Measurements from ENCODE around the gene MNX1.

MNX1 gene

GRCh38 chr7:157010588-157011332 is at the start of gene MNX1:
Gene MNX1 (minus strand): TSS chr7:157010663. CDS start chr7:157010350, 313 bp downstream.
- DNase-seq: peak; percentile 48

DNA sequence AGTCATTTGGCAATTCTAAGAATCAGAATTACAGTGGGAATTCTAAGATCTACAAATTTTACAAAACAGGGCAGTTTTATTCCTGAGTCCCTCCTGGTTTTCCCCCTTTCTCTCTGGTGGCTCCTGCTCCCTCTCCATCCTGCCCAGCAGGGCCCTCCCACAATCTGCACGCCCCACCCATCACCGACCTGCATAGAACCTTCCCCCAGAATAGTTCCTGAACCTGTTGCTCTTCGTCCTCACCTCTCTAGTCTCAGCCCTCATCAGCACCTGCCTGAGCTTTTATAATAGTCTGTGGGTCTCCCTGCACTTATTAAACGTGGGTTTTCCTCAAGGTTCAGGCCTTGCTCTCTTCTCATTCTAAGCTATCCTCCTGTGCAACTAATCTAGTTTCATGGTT is 49.1 kb upstream of the MNX1 start:
- DNase-seq: no peak

- DNase-seq: no peak
Measured at GRCh38 chr7:157058701-157059100, 48.2 kb upstream of the MNX1 start.

DNA sequence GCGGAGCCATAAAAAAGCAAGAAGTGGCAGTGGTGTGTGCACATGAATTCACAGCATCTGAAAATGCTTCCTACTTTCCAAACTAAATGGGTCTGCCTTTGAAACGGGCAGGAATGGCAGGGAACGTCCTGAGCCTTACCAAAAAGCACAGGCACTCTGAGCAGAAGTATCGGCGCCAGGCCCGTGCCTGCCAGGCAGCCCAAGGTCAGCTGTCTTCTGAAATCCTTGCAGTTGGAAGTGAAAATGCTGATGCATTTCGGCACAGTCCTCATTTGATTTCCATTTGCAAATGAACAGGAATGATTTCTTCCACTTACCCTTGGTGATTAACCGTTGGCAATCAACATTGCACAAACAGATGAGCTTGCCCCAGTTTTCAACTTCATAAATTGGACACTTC is 47.6 kb upstream of the MNX1 start:
- no peak for DNase-seq

- no peak for DNase-seq
Measured at GRCh38 chr7:157056957-157057902, 46.8 kb upstream of the MNX1 start.

DNA sequence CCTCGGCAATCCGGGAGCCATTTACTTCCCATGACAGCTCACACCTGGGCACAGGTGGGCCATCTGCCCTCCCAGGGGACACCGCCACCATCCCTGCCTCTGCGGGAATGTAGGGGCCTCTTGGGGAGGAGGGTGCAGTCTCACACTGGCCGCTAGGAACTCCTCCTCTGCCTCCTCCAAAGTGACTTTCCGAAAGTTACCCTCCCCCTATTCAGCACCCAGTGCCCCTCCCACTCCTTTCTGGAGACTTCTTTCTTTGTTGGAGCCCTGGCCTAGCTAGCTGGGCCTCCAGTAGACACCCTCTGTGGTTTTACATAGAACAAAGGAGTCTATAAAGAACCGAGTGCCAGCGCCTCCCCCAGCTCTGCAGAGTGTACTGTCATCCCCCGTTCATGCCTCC is 45.8 kb upstream of the MNX1 start:
- no peak for DNase-seq

DNA sequence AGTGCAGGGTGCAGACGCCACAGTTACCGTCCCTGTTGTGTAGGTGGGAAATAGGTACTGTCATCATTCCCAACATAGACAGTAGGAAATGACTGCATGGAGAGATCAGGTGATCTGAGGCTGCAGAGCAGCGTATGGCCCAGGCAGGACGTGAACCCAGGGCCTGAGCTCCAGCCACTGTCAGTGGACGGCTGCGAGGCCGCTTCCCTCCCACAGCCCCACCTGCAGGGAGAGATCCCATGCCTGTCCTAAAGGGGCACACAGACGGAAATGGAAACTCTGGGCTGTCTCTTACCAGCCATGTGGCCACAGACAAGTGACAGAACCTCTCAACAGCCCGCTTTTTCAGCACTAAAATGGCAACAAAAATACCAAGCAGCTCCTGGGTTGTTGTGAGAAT is 44.5 kb upstream of the MNX1 start:
- no peak for DNase-seq

DNA sequence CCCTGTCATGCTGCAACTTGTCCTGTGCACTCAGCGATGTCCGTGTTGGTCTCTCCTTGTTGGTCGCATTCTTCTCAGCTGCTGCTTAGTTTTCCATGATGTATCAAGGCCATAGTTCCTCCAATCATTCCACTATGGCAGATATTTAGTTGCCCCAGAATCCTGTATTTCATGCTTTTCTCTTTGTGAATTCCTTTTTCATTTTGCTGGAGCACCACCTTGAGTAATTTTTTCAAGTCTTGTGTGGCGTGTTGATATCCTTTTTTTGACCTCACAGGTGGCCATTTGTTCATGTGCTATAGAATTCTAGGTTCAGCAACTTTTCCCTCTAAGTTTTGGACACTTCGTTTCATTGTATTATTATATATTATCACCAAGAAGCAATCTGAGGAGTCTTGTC is 42.7 kb upstream of the MNX1 start:
- DNase-seq: no peak

GRCh38 chr7:157047148-157047547 is 36.7 kb upstream of the MNX1 start:
- no peak for DNase-seq

- no peak for DNase-seq
Measured at GRCh38 chr7:157046681-157047080, 36.2 kb upstream of the MNX1 start.

GRCh38 chr7:157044943-157045660 is 34.6 kb upstream of the MNX1 start:
- DNase-seq: no peak

DNA sequence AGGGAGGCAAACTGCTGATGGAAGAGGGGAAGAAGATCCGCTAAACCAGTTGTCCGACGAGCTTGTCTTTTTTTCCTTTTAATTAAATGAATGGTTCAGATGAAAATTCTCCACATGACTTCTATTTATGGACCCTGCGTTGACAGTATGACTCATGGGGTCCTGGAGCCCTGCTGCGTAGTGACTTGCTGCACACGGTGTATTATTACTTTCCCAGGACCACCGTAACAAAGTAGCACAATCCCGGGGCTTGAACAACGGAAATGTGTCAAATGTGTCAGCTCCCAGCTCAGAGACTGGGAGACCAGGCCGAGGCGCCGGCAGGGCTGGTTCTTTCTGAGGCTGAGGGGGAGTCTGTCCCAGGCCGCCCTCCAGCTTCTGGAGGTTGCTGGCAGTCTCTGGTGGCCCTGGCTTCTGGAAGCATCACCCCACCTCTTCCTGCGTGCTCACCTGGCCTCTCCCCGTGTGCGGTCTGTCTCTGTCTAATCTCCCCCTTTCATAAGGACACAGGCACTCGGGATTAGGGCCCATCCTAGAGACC is 33.8 kb upstream of the MNX1 start:
- DNase-seq: no peak

DNA sequence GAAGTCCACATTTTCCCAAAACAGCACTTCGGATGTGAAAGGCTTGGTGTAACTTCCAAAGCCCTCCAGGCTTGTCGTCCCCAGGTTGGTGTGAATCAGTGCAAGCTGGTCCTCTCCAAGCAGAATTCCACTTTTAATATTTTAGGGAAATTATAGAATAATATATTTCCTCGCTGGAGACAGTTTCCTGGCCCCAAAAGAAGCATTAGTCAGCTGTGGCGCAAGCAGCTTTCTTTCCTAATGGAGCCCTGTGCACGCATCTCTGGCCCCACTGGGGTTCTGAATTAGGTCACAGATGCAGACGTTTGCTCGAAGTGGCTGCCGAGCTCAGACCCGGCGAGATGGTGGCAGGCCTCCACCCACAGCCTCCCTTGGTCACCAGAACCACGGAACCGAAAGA is 33.3 kb upstream of the MNX1 start:
- DNase-seq: no peak

- no peak for DNase-seq
Measured at GRCh38 chr7:157041514-157042277, 31.2 kb upstream of the MNX1 start.

DNA sequence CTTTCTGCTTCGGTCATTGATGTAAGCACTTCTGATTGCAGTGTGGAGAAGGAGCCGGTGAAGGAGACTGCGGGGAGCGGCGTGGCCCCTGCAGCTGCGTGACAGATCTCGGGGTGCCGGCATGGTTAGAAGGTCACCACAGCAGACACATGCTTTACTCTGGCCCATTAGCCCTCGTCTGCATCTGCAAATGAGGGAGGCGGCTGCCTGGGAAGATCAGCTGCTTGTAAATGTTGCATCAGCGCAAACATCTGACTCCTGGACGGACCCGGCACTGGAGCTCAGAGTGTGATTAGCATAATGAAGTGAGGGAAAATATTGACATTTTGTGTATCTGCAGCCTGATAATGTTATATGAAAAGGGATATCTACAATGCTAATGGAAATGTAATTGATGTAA is 30.5 kb upstream of the MNX1 start:
- no peak for DNase-seq

DNA sequence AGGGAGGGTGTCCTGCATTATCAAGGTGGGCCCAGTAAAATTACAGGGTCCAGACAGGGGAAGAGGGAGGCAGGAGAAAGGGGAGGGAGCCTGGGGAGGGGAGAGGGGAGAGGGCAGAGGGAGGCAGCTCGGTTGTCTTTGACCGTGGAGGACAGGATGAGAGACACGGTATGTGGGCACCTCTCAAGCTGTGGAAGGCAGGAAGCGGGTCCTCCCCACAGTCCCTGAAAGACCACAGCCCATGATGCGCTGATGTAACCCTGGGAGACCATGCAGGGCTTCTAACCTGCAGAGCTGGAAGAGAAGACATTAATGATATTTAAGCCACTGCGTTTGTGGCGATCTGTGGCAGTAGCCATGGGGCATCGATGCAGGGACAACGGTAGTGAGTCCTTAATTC is 27.2 kb upstream of the MNX1 start:
- DNase-seq: no peak

- DNase-seq: no peak
Measured at GRCh38 chr7:157037028-157037427, 26.6 kb upstream of the MNX1 start.

GRCh38 chr7:157035979-157036378 is 25.5 kb upstream of the MNX1 start:
- no peak for DNase-seq

- no peak for DNase-seq
Measured at GRCh38 chr7:157035302-157035701, 24.8 kb upstream of the MNX1 start.

DNA sequence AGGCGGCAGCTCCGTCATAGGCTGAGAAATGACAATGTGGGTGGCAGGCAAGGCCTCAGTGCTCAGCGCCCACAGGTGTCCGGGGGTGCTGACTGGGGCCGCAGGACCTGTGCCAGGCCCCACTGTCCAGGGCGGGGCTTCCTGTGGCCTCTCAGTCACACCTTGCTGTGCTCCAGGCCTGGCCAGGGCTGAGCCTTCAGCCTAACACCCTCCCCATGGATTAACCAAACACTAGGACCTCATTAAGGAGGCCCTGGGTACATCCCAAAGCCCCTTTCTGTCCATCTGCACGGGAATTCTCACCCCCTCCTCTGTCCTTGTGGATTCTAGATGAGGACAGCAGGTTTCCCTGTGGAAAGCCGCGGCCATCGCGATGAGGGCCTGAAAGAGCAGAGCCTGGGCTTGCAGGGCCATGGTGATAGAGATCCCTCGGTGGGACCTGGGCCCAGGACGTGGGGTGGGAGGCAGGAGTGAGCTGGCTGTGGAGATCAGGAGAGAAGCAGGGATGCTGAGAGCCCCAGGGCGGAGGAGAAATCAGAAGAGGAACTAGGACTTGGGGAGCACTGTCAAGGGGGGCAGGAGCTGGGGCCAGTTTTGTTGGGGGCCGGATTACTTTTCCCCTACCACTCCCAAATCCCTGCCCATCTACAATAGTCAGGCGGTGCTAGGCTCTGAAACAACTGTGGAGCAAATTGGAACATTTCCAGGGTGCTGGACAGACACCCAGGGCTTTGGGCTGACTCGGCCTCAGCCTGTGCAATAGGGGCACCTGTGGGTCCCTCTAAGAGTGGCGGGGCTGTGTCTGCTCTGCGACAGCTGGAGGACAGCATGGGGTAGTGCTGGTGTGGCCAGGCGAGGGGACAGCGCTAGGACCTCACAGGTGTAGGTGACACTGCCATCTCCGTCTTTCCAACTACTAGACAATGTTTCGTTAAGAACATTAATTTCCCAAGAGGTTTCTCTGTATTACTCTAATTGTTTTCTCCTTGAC is 23.3 kb upstream of the MNX1 start:
- no peak for DNase-seq

Measured in CD4-positive, alpha-beta T cell treated with Interleukin-17A for 1 hour (primary cell).